Astrocyte (in vitro differentiated cells and primary cell): Measurements from ENCODE around the gene TMBIM4.

Experiments used
- CTCF ChIP-seq: IDR thresholded peaks from 2 replicates; pipeline ENCODE4 v1.5.1; 2011; ENCODE audit warnings: low read depth, mild to moderate bottlenecking, inconsistent platforms, low read length, moderate library complexity; ENCODE audit not compliant: insufficient read depth
- EZH2 ChIP-seq: IDR thresholded peaks from 2 replicates; pipeline ENCODE4 v1.6.1; 2012; ENCODE audit warnings: mild to moderate bottlenecking, low read length, inconsistent platforms; ENCODE audit not compliant: insufficient read depth

- TF ChIP-seq CTCF = no peak
- no peak for TF ChIP-seq EZH2
Observed at GRCh38 chr12:66130267-66131066, 39.3 kb downstream of the TMBIM4 start, which contains the start of gene LLPH.
